ENCODE results near the gene MAGI1. TPM values are rescaled to one million over a fixed set of nuclear protein-coding genes. Genes with fewer than 3 reads are reported as not detected.

MAGI1 gene
- total RNA-seq, 4 donors from 2014 or later, result 7.6 to 42.9 (median 37.0) TPM

GRCh38 chr3:65593780-65594752 is 444.7 kb downstream of the MAGI1 start:
- peaks cover 0 to 3% of the 10 kb centered on the region in 2 donors for H3K4me1 ChIP-seq
- H3K9me3 ChIP-seq, result no peaks in the 10 kb centered on the region
- TF ChIP-seq, protein P1, sequence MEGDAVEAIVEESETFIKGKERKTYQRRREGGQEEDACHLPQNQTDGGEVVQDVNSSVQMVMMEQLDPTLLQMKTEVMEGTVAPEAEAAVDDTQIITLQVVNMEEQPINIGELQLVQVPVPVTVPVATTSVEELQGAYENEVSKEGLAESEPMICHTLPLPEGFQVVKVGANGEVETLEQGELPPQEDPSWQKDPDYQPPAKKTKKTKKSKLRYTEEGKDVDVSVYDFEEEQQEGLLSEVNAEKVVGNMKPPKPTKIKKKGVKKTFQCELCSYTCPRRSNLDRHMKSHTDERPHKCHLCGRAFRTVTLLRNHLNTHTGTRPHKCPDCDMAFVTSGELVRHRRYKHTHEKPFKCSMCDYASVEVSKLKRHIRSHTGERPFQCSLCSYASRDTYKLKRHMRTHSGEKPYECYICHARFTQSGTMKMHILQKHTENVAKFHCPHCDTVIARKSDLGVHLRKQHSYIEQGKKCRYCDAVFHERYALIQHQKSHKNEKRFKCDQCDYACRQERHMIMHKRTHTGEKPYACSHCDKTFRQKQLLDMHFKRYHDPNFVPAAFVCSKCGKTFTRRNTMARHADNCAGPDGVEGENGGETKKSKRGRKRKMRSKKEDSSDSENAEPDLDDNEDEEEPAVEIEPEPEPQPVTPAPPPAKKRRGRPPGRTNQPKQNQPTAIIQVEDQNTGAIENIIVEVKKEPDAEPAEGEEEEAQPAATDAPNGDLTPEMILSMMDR (IDR thresholded peaks at IDR 0.05), result no peak
- TF ChIP-seq POLR2A (IDR thresholded peaks at IDR 0.05), result no peak
- intact Hi-C loops (cut with DNase I; ENCODE audit: low total_unique reads), result no loop called here
- no peak for DNase-seq
- no peak overlapping the region for H3K4me3 ChIP-seq
- H3K27me3 ChIP-seq, result no peaks in the 10 kb centered on the region
- no peak overlapping the region for H3K27ac ChIP-seq
- H3K36me3 ChIP-seq, result no peaks in the 10 kb centered on the region

DNA sequence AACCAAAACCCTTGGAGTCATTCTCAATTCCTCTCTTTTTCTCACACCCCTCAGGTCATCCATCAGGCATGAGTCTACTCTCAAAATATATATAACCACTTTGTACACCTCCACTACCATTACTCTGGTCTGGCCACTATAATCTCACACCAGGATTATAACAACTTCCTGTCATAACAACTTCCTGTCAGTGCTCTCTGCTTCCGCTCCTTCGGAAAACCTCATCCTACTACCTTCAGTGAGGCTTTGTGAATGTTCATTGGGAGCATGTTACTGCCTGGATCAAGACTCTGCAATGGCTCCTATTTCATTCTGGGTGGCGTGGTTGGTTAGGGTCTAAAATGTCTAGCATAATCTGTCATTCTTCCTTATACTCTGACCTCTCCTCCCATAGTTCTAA is 447.4 kb downstream of the MAGI1 start:
- no peaks in the 10 kb centered on the region for H3K36me3 ChIP-seq
- no peak for DNase-seq

GRCh38 chr3:65588884-65589283 is 449.8 kb downstream of the MAGI1 start:
- H3K4me3 ChIP-seq, result no peak overlapping the region
- peaks cover 0 to under 1% of the 10 kb centered on the region in 2 donors for H3K4me1 ChIP-seq
- no peak overlapping the region for H3K27ac ChIP-seq
- H3K27me3 ChIP-seq, result no peaks in the 10 kb centered on the region
- H3K36me3 ChIP-seq, result no peaks in the 10 kb centered on the region
- TF ChIP-seq, protein P1 (IDR thresholded peaks at IDR 0.05), result no peak
- no peak for TF ChIP-seq POLR2A (IDR thresholded peaks at IDR 0.05)
- intact Hi-C loops (cut with DNase I; ENCODE audit: low total_unique reads), result no loop called here
- H3K9me3 ChIP-seq, result no peaks in the 10 kb centered on the region
- no peak for DNase-seq

More for the DNA sequence above, 447.4 kb downstream of the MAGI1 start:
- Histone ChIP-seq H3K4me1 (peaks cover 0 to 3% of the 10 kb centered on the region in 2 donors), H3K4me3 (no peak overlapping the region), H3K27ac (no peak overlapping the region), H3K9me3 (no peaks in the 10 kb centered on the region), H3K27me3 (no peaks in the 10 kb centered on the region)
- TF ChIP-seq, protein P1 (IDR thresholded peaks at IDR 0.05), result no peak
- TF ChIP-seq POLR2A (IDR thresholded peaks at IDR 0.05), result no peak
- intact Hi-C loops (cut with DNase I; ENCODE audit: low total_unique reads), result no loop called here

- DNase-seq, result no peak
These were observed 450.9 kb downstream of the MAGI1 start for GRCh38 chr3:65587650-65588439.

More at GRCh38 chr3:65587650-65588439, 450.9 kb downstream of the MAGI1 start:
- Histone ChIP-seq H3K27ac (no peak overlapping the region), H3K4me3 (no peak overlapping the region), H3K36me3 (no peaks in the 10 kb centered on the region), H3K27me3 (no peaks in the 10 kb centered on the region), H3K9me3 (no peaks in the 10 kb centered on the region), H3K4me1 (no peaks in the 10 kb centered on the region)
- intact Hi-C loops (cut with DNase I; ENCODE audit: low total_unique reads), result no loop called here
- TF ChIP-seq, protein P1 (IDR thresholded peaks at IDR 0.05), result no peak
- no peak for TF ChIP-seq POLR2A (IDR thresholded peaks at IDR 0.05)

Measured in uterus (tissue), 4 donors.